ENCODE results near the gene RDM1. TPM values are rescaled to one million over a fixed set of nuclear protein-coding genes. Genes with fewer than 3 reads are reported as not detected.

Gene RDM1
- total RNA-seq, 4 donors from 2014 or later, result 0.79 TPM; not detected in 3

- H3K9me3 ChIP-seq, result no peaks in the 10 kb centered on the region
- H3K4me3 ChIP-seq, result no peak overlapping the region
- peaks cover 0 to 7% (median 0%) of the 10 kb centered on the region in 3 donors for H3K4me1 ChIP-seq
- H3K27ac ChIP-seq, result no peak overlapping the region
- no peaks in the 10 kb centered on the region for H3K36me3 ChIP-seq
- TF ChIP-seq POLR2AphosphoS5 (IDR thresholded peaks at IDR 0.05) (no peak), EP300 (IDR thresholded peaks at IDR 0.05) (no peak), CTCF (IDR thresholded peaks at IDR 0.05) (no peak), POLR2A (IDR thresholded peaks at IDR 0.05) (no peak)
- 90 to 92% methylated on average over 3 to 5 of the region's 7 CpGs for WGBS, 2 donors (ENCODE audit: low coverage in 1 of 2)
- H3K27me3 ChIP-seq, result no peaks in the 10 kb centered on the region
- ATAC-seq, result no peak
These were observed 36.4 kb downstream of the RDM1 start for GRCh38 chr17:35894206-35894605.

- H3K27me3 ChIP-seq, result no peaks in the 10 kb centered on the region
- 89 to 100% methylated on average over 1 of the region's 4 CpGs for WGBS, 2 donors (ENCODE audit: low coverage in 1 of 2)
- ATAC-seq, result no peak
These were observed 36.8 kb downstream of the RDM1 start for GRCh38 chr17:35893751-35894150.

GRCh38 chr17:35892091-35893035 lies 38.2 kb downstream of the RDM1 start:
- H3K27ac ChIP-seq, result no peak overlapping the region
- no peaks in the 10 kb centered on the region for H3K9me3 ChIP-seq
- H3K27me3 ChIP-seq, result no peaks in the 10 kb centered on the region
- ATAC-seq, result no peak
- H3K4me3 ChIP-seq, result no peak overlapping the region
- no peak for TF ChIP-seq EP300 (IDR thresholded peaks at IDR 0.05)
- TF ChIP-seq POLR2A (IDR thresholded peaks at IDR 0.05), result no peak
- no peak for TF ChIP-seq POLR2AphosphoS5 (IDR thresholded peaks at IDR 0.05)
- TF ChIP-seq CTCF (IDR thresholded peaks at IDR 0.05), result no peak
- no peaks in the 10 kb centered on the region for H3K36me3 ChIP-seq
- H3K4me1 ChIP-seq, result peaks cover 0 to 7% (median 0%) of the 10 kb centered on the region in 3 donors
- WGBS, 2 donors (ENCODE audit: low coverage in 1 of 2), result 0 to 27% methylated on average over 1 to 4 of the region's 6 CpGs

More at GRCh38 chr17:35893751-35894150, 36.8 kb downstream of the RDM1 start:
- Histone ChIP-seq H3K27ac (no peak overlapping the region), H3K36me3 (no peaks in the 10 kb centered on the region), H3K4me3 (no peak overlapping the region), H3K9me3 (no peaks in the 10 kb centered on the region), H3K4me1 (peaks cover 0 to 7% (median 0%) of the 10 kb centered on the region in 3 donors)
- TF ChIP-seq CTCF (IDR thresholded peaks at IDR 0.05) (no peak), EP300 (IDR thresholded peaks at IDR 0.05) (no peak), POLR2A (IDR thresholded peaks at IDR 0.05) (no peak), POLR2AphosphoS5 (IDR thresholded peaks at IDR 0.05) (no peak)

- Histone ChIP-seq H3K27ac (no peak overlapping the region), H3K9me3 (no peaks in the 10 kb centered on the region), H3K36me3 (no peaks in the 10 kb centered on the region), H3K4me1 (peaks cover 0 to 7% (median 0%) of the 10 kb centered on the region in 3 donors), H3K4me3 (no peak overlapping the region), H3K27me3 (no peaks in the 10 kb centered on the region)
- no peak for ATAC-seq
- TF ChIP-seq CTCF (IDR thresholded peaks at IDR 0.05) (no peak), POLR2A (IDR thresholded peaks at IDR 0.05) (no peak), POLR2AphosphoS5 (IDR thresholded peaks at IDR 0.05) (no peak), EP300 (IDR thresholded peaks at IDR 0.05) (no peak)
- 82 to 88% methylated on average over 3 to 4 of the region's 4 CpGs for WGBS, 2 donors (ENCODE audit: low coverage in 1 of 2)
These were observed 39.3 kb downstream of the RDM1 start for GRCh38 chr17:35891269-35891668.

GRCh38 chr17:35890774-35891155 lies 39.8 kb downstream of the RDM1 start:
- Histone ChIP-seq H3K4me1 (peaks cover 0 to 7% (median 0%) of the 10 kb centered on the region in 3 donors), H3K27me3 (no peaks in the 10 kb centered on the region), H3K4me3 (no peak overlapping the region), H3K36me3 (no peaks in the 10 kb centered on the region), H3K27ac (no peak overlapping the region), H3K9me3 (no peaks in the 10 kb centered on the region)
- WGBS, 2 donors (ENCODE audit: low coverage in 1 of 2), result 70% methylated on average over 2 of the region's 4 CpGs; no CpG with 5 or more reads in 1 of the 2 donors
- ATAC-seq, result no peak
- TF ChIP-seq POLR2A (IDR thresholded peaks at IDR 0.05), result no peak
- TF ChIP-seq CTCF (IDR thresholded peaks at IDR 0.05), result no peak
- no peak for TF ChIP-seq EP300 (IDR thresholded peaks at IDR 0.05)
- TF ChIP-seq POLR2AphosphoS5 (IDR thresholded peaks at IDR 0.05), result no peak
